GM12878 (cell line): Measurements from ENCODE around the gene MACROD2. TPM values are rescaled to one million over a fixed set of nuclear protein-coding genes. Genes with fewer than 3 reads are reported as not detected.

ENCODE experiments used
- ATAC-seq: fragments of 200-7000 bp; cut with Tn5 transposase; 3 replicates; pipeline ENCODE4 v1.9.1; 2020; ENCODE audit warnings: mild to moderate bottlenecking, moderate library complexity
- BruUV-seq: library from RNA; stranded (reverse); fragments of 400-500 nt; replicated peaks from 2 replicates; lab custom pipeline; 2021; lab: Mats Ljungman, UMichigan
- CTCF ChIA-PET: fragments of 300-600 bp; sonication (Branson Sonifier 250); formaldehyde crosslinking; extraction: SDS; loops from one replicate; lab custom pipeline; 2021; ENCODE audit warnings: inconsistent platforms; lab: Yijun Ruan, JAX
- POLR2A ChIA-PET: fragments of 350-600 bp; formaldehyde crosslinking; extraction: SDS; loops from one replicate; lab custom pipeline; 2021; ENCODE audit warnings: inconsistent platforms; lab: Charles Lee
- RAD21 ChIA-PET: fragments of 300-600 bp; sonication (Branson Sonifier 250); formaldehyde crosslinking; loops from one replicate; lab custom pipeline; 2023; ENCODE audit warnings: antibody characterized with exemption; ENCODE audit not compliant: unreplicated experiment; lab: Charles Lee
- SMC1A ChIA-PET: fragments of 300-600 bp; sonication (Branson Sonifier 250); formaldehyde crosslinking; loops from one replicate; lab custom pipeline; 2023; ENCODE audit not compliant: unreplicated experiment, uncharacterized antibody; lab: Charles Lee
- DNase-seq: peaks from one replicate; pipeline ENCODE4 v3.0.0-alpha.2; 2011; ENCODE audit warnings: low read depth, low spot score
- FAIRE-seq: peaks from 3 replicates; lab custom pipeline; 2011; peaks lifted over from hg19 to GRCh38; lab: Jason Lieb, UNC
- H2AFZ ChIP-seq: 2 replicates; pipeline ENCODE4 v1.6.0; 2011; ENCODE audit warnings: low read depth, low read length, control low read depth; ENCODE audit not compliant: control insufficient read depth
- H3K27ac ChIP-seq: 2 replicates; pipeline ENCODE4 v1.5.1; 2011; ENCODE audit warnings: control low read depth; ENCODE audit not compliant: control insufficient read depth, insufficient read depth
- H3K27me3 ChIP-seq, 2 experiments: replicated peaks in 1 of 2; 2 replicates each; pipeline versions ENCODE4 v1.6.0 to v1.6.1; 2011; ENCODE audit warnings: low read length in 1 of 2; ENCODE audit not compliant: control insufficient read depth in 2 of 2, insufficient read depth in 2 of 2
- H3K36me3 ChIP-seq, 2 experiments: 2 replicates each; pipeline ENCODE4 v1.5.1; 2011; ENCODE audit warnings: low read length in 1 of 2; ENCODE audit not compliant: control insufficient read depth in 2 of 2, insufficient read depth in 2 of 2
- H3K4me1 ChIP-seq: 2 replicates; pipeline ENCODE4 v1.6.1; 2011; ENCODE audit warnings: mild to moderate bottlenecking, low read length, moderate library complexity, mixed read lengths; ENCODE audit not compliant: control insufficient read depth, insufficient read depth
- H3K4me2 ChIP-seq: 2 replicates; pipeline ENCODE4 v1.6.0; 2011; ENCODE audit warnings: control low read depth; ENCODE audit not compliant: control insufficient read depth, insufficient read depth
- H3K4me3 ChIP-seq: fragments of 200-600 bp; sonication (generic); 2 replicates; pipeline ENCODE4 v1.5.1; 2016
- H3K79me2 ChIP-seq: 2 replicates; pipeline ENCODE4 v1.6.0; 2011; ENCODE audit warnings: low read length; ENCODE audit not compliant: control insufficient read depth, insufficient read depth
- H3K9ac ChIP-seq: 2 replicates; pipeline ENCODE4 v1.8.0; 2011; ENCODE audit warnings: low read length, control low read depth, mixed read lengths; ENCODE audit not compliant: control insufficient read depth, insufficient read depth
- H3K9me3 ChIP-seq: replicated peaks from 3 replicates; pipeline ENCODE4 v1.5.1; 2011; ENCODE audit warnings: mild to moderate bottlenecking, low read length; ENCODE audit not compliant: control insufficient read depth, insufficient read depth
- H4K20me1 ChIP-seq: 2 replicates; pipeline ENCODE4 v1.6.0; 2011; ENCODE audit not compliant: control insufficient read depth, insufficient read depth
- ASH2L ChIP-seq: fragments of 300-600, 200-600 bp; sonication (generic); IDR thresholded peaks from 2 replicates; pipeline ENCODE4 v1.6.1; 2017; ENCODE audit warnings: low read depth, mild to moderate bottlenecking, borderline replicate concordance
- CREM ChIP-seq: IDR thresholded peaks from 2 replicates; pipeline ENCODE4 v1.6.1; 2014; ENCODE audit warnings: antibody characterized with exemption, low read depth
- HDAC6 ChIP-seq: fragments of 200-600 bp; sonication (generic); IDR thresholded peaks from one replicate; pipeline ENCODE4 v1.8.0; 2017; ENCODE audit warnings: antibody characterized with exemption; ENCODE audit not compliant: unreplicated experiment
- KAT2A ChIP-seq: conservative IDR thresholded peaks from 2 replicates; pipeline ENCODE4 v1.6.1; 2011; ENCODE audit warnings: low read depth, low read length; ENCODE audit not compliant: control insufficient read depth
- MEF2B ChIP-seq: fragments of 450-650 bp; IDR thresholded peaks from 2 replicates; pipeline ENCODE4 v1.6.1; 2018; ENCODE audit warnings: mild to moderate bottlenecking, moderate library complexity; ENCODE audit not compliant: partially characterized antibody, poor library complexity, severe bottlenecking
- MTA2 ChIP-seq: fragments of 450-650 bp; IDR thresholded peaks from 2 replicates; pipeline ENCODE4 v1.6.1; 2016; ENCODE audit warnings: low read depth, mild to moderate bottlenecking, moderate library complexity
- MTA3 ChIP-seq: IDR thresholded peaks from 2 replicates; pipeline ENCODE4 v1.6.1; 2012; ENCODE audit warnings: low read length, inconsistent platforms, borderline replicate concordance
- NFXL1 ChIP-seq: fragments of 450-650 bp; IDR thresholded peaks from 2 replicates; pipeline ENCODE4 v1.6.1; 2017; ENCODE audit warnings: antibody characterized with exemption, mild to moderate bottlenecking, borderline replicate concordance
- RB1 ChIP-seq: fragments of 450-650 bp; formaldehyde crosslinking; IDR thresholded peaks from 2 replicates; pipeline ENCODE4 v1.6.1; 2017; ENCODE audit warnings: mild to moderate bottlenecking, borderline replicate concordance
- TARDBP ChIP-seq: IDR thresholded peaks from 2 replicates; pipeline ENCODE4 v1.6.1; 2016; ENCODE audit warnings: borderline replicate concordance
- TCF3 ChIP-seq: IDR thresholded peaks from 2 replicates; pipeline ENCODE4 v1.6.1; 2012; ENCODE audit warnings: low read depth, mild to moderate bottlenecking, low read length, borderline replicate concordance; ENCODE audit not compliant: insufficient read depth
- ZNF217 ChIP-seq: fragments of 450-650 bp; IDR thresholded peaks from 2 replicates; pipeline ENCODE4 v1.6.1; 2017; ENCODE audit warnings: antibody characterized with exemption, mild to moderate bottlenecking
- ZZZ3 ChIP-seq: IDR thresholded peaks from 2 replicates; pipeline ENCODE4 v1.6.1; 2011; ENCODE audit warnings: low read depth; ENCODE audit not compliant: control insufficient read depth, insufficient read length
- in situ Hi-C: fragments of 300-500 bp; cut with MboI; formaldehyde crosslinking; loops from 9 replicates; pipeline ENCODE4 v1.14.3; 2018; ENCODE audit warnings: mixed read lengths
- intact Hi-C: fragments of 100-400 bp; cut with micrococcal nuclease; formaldehyde crosslinking; loops from one replicate; pipeline ENCODE4 v1.14.2; 2022; ENCODE audit not compliant: unreplicated experiment
- polyA plus RNA-seq, 11 experiments: library from polyadenylated mRNA; depleted of rRNA in 4 of 11; unstranded in 6 of 11; stranded (reverse) in 5 of 11; fragments of >200 nt; fragmentation: Nextera tagmentation in 4 of 11; fragmentation: Illumina TruSeq in 1 of 11; extraction: Ambion mirVana in 4 of 11; extraction: Trizol in 1 of 11; gene quantifications; 1 replicate in 1 of 11; 2 replicates in 10 of 11; pipeline versions ENCODE4 v1.2.1 to v1.2.3, GENCODE V29; 2011 to 2016; ENCODE audit warnings: inconsistent platforms in 2 of 11, missing spikeins in 2 of 11, low read depth in 1 of 11
- total RNA-seq, 4 experiments: library from RNA; depleted of rRNA in 3 of 4; stranded (reverse); fragments of >200 nt in 3 of 4; fragmentation: Illumina TruSeq in 1 of 4; extraction: Trizol in 1 of 4; gene quantifications; 2 replicates each; pipeline versions ENCODE4 v1.2.1 to v1.2.3, GENCODE V29; 2013 to 2021
- TF ChIP-seq, protein P1 (sequence below): IDR thresholded peaks from 2 replicates; pipeline ENCODE4 v1.6.1; 2011; ENCODE audit warnings: low read depth, mild to moderate bottlenecking, low read length, moderate library complexity, borderline replicate concordance; ENCODE audit errors: extremely low read depth
- TF ChIP-seq, protein P2 (sequence below): fragments of 450-650 bp; IDR thresholded peaks from 2 replicates; pipeline ENCODE4 v1.6.1; 2017; ENCODE audit warnings: antibody characterized with exemption, mild to moderate bottlenecking, moderate library complexity
- TF ChIP-seq, protein P3 (sequence below): fragments of 450-650 bp; IDR thresholded peaks from 2 replicates; pipeline ENCODE4 v1.6.1; 2016; ENCODE audit warnings: mild to moderate bottlenecking
- TF ChIP-seq, protein P4 (sequence below): IDR thresholded peaks from 2 replicates; pipeline ENCODE4 v1.6.1; 2012; ENCODE audit warnings: low read length, inconsistent platforms

MACROD2 gene
- total and polyA plus RNA-seq, 10 of the 15 experiments (the other 5 are each of a cell fraction or from before 2014, with no cell fraction given) = 1.1 to 21.5 (median 2.2) TPM

DNA sequence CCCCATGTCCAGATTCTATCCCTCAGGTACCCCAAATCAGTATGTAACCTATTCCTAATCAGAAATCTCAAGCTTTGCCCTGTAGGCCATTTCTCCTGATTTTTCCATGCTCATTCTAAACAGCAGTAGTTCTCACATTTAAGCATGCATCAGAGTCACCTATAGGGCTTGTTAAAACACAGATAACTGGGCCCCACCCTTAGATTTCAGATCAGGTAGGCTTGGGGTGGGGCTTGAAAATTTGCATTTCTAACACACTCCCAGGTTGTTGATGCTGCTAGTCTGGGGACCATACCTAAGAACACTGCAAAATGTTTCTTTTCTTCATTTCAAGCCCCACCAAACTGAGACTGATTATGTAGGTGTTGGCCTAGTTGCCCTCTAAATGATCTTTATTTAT, 963.3 kb downstream of the MACROD2 start:
- H3K4me1 ChIP-seq = no peaks in the 10 kb centered on the region
- RAD21 ChIA-PET = no interaction called here
- ATAC-seq (no peak), FAIRE-seq (no peak), DNase-seq (no peak)
- H3K4me2 ChIP-seq = no peak overlapping the region
- H3K9me3 ChIP-seq = no peaks in the 10 kb centered on the region
- H2AFZ ChIP-seq = no peak overlapping the region
- in situ Hi-C loops (no loop called here), intact Hi-C loops (loop anchor here (10.0 kb wide), 2 partner anchors 276 to 624 kb away; partner anchors contain the start of gene FLRT3)
- H3K9ac ChIP-seq = no peak overlapping the region
- H3K36me3 ChIP-seq = no peaks in the 10 kb centered on the region
- SMC1A ChIA-PET = interaction anchor here (0.9 kb wide), 1 partner anchor 56 kb away, joined by 3 read pairs; no protein-coding TSS in a partner anchor
- no TSS peak for BruUV-seq
- no peak overlapping the region for H3K4me3 ChIP-seq
- H3K79me2 ChIP-seq = no peaks in the 10 kb centered on the region
- no peaks in the 10 kb centered on the region for H4K20me1 ChIP-seq
- CTCF ChIA-PET = interaction anchor here (0.6 kb wide), 1 partner anchor 11 kb away, joined by 3 read pairs; no protein-coding TSS in a partner anchor
- H3K27ac ChIP-seq = no peak overlapping the region
- H3K27me3 ChIP-seq = no peaks in the 10 kb centered on the region
- POLR2A ChIA-PET = no interaction called here
- TF ChIP-seq RB1 = no peak
- TF ChIP-seq, protein P1, sequence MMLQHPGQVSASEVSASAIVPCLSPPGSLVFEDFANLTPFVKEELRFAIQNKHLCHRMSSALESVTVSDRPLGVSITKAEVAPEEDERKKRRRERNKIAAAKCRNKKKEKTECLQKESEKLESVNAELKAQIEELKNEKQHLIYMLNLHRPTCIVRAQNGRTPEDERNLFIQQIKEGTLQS = no peak
- TF ChIP-seq HDAC6 = no peak
- TF ChIP-seq, protein P2, sequence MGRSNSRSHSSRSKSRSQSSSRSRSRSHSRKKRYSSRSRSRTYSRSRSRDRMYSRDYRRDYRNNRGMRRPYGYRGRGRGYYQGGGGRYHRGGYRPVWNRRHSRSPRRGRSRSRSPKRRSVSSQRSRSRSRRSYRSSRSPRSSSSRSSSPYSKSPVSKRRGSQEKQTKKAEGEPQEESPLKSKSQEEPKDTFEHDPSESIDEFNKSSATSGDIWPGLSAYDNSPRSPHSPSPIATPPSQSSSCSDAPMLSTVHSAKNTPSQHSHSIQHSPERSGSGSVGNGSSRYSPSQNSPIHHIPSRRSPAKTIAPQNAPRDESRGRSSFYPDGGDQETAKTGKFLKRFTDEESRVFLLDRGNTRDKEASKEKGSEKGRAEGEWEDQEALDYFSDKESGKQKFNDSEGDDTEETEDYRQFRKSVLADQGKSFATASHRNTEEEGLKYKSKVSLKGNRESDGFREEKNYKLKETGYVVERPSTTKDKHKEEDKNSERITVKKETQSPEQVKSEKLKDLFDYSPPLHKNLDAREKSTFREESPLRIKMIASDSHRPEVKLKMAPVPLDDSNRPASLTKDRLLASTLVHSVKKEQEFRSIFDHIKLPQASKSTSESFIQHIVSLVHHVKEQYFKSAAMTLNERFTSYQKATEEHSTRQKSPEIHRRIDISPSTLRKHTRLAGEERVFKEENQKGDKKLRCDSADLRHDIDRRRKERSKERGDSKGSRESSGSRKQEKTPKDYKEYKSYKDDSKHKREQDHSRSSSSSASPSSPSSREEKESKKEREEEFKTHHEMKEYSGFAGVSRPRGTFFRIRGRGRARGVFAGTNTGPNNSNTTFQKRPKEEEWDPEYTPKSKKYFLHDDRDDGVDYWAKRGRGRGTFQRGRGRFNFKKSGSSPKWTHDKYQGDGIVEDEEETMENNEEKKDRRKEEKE = no peak
- no peak for TF ChIP-seq MTA2
- TF ChIP-seq, protein P3, sequence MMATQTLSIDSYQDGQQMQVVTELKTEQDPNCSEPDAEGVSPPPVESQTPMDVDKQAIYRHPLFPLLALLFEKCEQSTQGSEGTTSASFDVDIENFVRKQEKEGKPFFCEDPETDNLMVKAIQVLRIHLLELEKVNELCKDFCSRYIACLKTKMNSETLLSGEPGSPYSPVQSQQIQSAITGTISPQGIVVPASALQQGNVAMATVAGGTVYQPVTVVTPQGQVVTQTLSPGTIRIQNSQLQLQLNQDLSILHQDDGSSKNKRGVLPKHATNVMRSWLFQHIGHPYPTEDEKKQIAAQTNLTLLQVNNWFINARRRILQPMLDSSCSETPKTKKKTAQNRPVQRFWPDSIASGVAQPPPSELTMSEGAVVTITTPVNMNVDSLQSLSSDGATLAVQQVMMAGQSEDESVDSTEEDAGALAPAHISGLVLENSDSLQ = no peak
- no peak for TF ChIP-seq ASH2L
- TF ChIP-seq, protein P4, sequence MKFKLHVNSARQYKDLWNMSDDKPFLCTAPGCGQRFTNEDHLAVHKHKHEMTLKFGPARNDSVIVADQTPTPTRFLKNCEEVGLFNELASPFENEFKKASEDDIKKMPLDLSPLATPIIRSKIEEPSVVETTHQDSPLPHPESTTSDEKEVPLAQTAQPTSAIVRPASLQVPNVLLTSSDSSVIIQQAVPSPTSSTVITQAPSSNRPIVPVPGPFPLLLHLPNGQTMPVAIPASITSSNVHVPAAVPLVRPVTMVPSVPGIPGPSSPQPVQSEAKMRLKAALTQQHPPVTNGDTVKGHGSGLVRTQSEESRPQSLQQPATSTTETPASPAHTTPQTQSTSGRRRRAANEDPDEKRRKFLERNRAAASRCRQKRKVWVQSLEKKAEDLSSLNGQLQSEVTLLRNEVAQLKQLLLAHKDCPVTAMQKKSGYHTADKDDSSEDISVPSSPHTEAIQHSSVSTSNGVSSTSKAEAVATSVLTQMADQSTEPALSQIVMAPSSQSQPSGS = no peak
- no peak for TF ChIP-seq NFXL1
- TF ChIP-seq ZNF217 = no peak
- no peak for TF ChIP-seq TCF3
- TF ChIP-seq MEF2B = no peak
- no peak for TF ChIP-seq KAT2A
- no peak for TF ChIP-seq CREM
- TF ChIP-seq TARDBP = no peak
- TF ChIP-seq ZZZ3 = no peak
- no peak for TF ChIP-seq MTA3
